Measurements from ENCODE around the gene SERINC5. TPM values are rescaled to one million over a fixed set of nuclear protein-coding genes. Genes with fewer than 3 reads are reported as not detected.

The SERINC5 gene
- total RNA-seq, 2 experiments from 2014 or later: 115 to 123 TPM

DNA sequence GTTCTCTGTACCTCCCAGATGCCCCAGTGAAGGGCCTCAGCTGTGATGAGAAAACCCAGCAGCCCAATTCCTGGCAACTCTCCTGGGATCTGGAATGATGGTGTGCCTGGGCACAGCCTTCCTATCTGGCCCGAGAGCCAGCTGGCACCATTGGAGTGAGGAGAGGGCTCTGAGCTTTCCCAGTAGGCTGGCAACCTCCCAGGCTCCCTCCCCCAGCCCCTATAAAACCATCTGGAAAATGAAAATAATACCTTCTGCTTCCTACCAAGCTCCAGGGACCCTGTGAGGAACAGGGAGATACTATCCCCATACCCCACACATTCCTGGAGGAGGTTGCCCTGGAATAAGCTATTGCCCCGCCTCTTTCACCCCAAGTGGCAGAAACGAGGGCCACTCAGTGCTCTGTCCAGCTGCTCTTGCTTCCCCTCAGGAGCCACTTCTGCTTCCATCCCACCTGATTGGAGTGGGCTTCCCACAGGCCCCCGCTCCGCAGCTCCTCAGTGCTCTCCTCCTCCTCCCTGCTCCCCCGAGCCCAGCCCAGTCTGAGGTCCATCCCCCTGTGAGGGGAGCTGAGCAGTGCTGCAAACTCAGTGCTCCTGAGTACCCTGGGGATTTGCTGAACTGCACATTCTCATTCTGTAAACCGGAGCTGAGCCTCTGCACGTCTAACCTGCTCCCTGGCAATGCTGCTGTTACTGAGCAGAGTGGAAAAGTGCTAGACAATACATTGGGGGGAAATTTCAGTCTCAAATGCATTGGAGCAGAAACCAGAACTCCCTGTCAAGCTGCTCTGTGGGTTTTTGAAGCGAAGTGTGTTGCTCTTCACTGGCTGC lies 146.0 kb downstream of the SERINC5 start:
- no peaks in the 10 kb centered on the region for H3K27me3 Mint-ChIP-seq
- TF ChIP-seq CTCF (IDR thresholded peaks at IDR 0.05): no peak
- H3K4me3 Mint-ChIP-seq: no peak overlapping the region
- ATAC-seq (ENCODE audit: poor library complexity) (no peak), DNase-seq (no peak)
- no peaks in the 10 kb centered on the region for H3K9me3 Mint-ChIP-seq
- Histone ChIP-seq H3K9me3 (ENCODE audit: control insufficient read depth in 1 of 2, insufficient read depth in 1 of 2, low read length in 2 of 2) (peaks cover 0 to 3% of the 10 kb centered on the region in 2 experiments), H3K4me3 (ENCODE audit: low read length) (no peak overlapping the region), H3K36me3 (ENCODE audit: insufficient read depth, low read length) (peaks cover 4% of the 10 kb centered on the region), H3K27ac (ENCODE audit: low read depth in 1 of 2, low read length in 2 of 2) (no peak overlapping the region), H3K4me1 (ENCODE audit: insufficient read depth, low read length) (peaks cover 9% of the 10 kb centered on the region), H3K27me3 (ENCODE audit: control insufficient read depth in 1 of 2, insufficient read depth in 2 of 2, low read length in 2 of 2) (no peaks in the 10 kb centered on the region)
- POLR2A ChIA-PET: interaction anchor here (1.0 to 1.3 kb wide), 3 partner anchors 9 to 16 kb away, joined by 3 to 5 read pairs (median 4); no protein-coding TSS in a partner anchor
- peaks cover 47% of the 10 kb centered on the region for H3K4me1 Mint-ChIP-seq (ENCODE audit: low read depth)
- H3K27ac Mint-ChIP-seq: no peak overlapping the region
- intact Hi-C loops (cut with DNase I, micrococcal nuclease): no loop called here
- CTCF ChIA-PET: interaction anchor here (1.2 kb wide), 1 partner anchor 8 kb away, joined by 5 read pairs; no protein-coding TSS in a partner anchor
- H3K36me3 Mint-ChIP-seq (ENCODE audit: low read depth): peaks cover 37% of the 10 kb centered on the region

DNA sequence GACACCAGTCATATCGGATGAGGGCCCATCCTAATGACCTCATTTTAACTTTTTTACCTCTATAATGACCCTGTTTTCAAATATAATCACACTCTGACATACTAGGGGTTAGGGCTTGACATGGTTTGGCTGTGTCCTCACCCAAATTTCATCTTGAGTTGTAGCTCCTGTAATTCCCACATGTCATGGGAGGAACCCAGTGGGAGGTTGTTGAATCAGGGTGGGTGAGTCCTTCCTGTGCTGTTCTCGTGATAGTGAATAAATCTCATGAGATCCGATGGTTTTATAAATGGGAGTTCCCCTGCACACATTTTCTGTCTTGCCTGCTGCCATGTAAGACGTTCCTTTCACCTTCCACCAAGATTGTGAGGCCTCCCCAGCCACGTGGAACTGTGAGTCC lies 148.9 kb downstream of the SERINC5 start:
- H3K9me3 ChIP-seq (ENCODE audit: control insufficient read depth in 1 of 2, insufficient read depth in 1 of 2, low read length in 2 of 2): no peaks in the 10 kb centered on the region
- DNase-seq (no peak), ATAC-seq (ENCODE audit: poor library complexity) (no peak)
- H3K27me3 Mint-ChIP-seq: no peaks in the 10 kb centered on the region
- CTCF ChIA-PET: no interaction called here
- H3K4me1 ChIP-seq (ENCODE audit: insufficient read depth, low read length): peaks cover 8% of the 10 kb centered on the region
- peaks cover 12% of the 10 kb centered on the region for H3K36me3 Mint-ChIP-seq (ENCODE audit: low read depth)
- no peak overlapping the region for H3K4me3 Mint-ChIP-seq
- no peaks in the 10 kb centered on the region for H3K27me3 ChIP-seq (ENCODE audit: control insufficient read depth in 1 of 2, insufficient read depth in 2 of 2, low read length in 2 of 2)
- H3K36me3 ChIP-seq (ENCODE audit: insufficient read depth, low read length): peaks cover 3% of the 10 kb centered on the region
- H3K9me3 Mint-ChIP-seq: no peaks in the 10 kb centered on the region
- peaks cover 60% of the 10 kb centered on the region for H3K4me1 Mint-ChIP-seq (ENCODE audit: low read depth)
- no peak overlapping the region for H3K4me3 ChIP-seq (ENCODE audit: low read length)
- no peak overlapping the region for H3K27ac ChIP-seq (ENCODE audit: low read depth in 1 of 2, low read length in 2 of 2)
- no peak for TF ChIP-seq CTCF (IDR thresholded peaks at IDR 0.05)
- POLR2A ChIA-PET: interaction anchor here (0.9 to 3.6 kb wide), 2 partner anchors 15 to 30 kb away, joined by 3 to 13 read pairs; no protein-coding TSS in a partner anchor
- intact Hi-C loops (cut with DNase I, micrococcal nuclease): no loop called here
- H3K27ac Mint-ChIP-seq: peak overlapping the region; percentile 53

- Mint-ChIP-seq H3K27me3 (no peaks in the 10 kb centered on the region), H3K9me3 (no peaks in the 10 kb centered on the region), H3K27ac (peak overlapping the region; percentile 53), H3K4me1 (ENCODE audit: low read depth) (peaks cover 63% of the 10 kb centered on the region), H3K4me3 (no peak overlapping the region), H3K36me3 (ENCODE audit: low read depth) (peaks cover 2% of the 10 kb centered on the region)
- H3K27ac ChIP-seq (ENCODE audit: low read depth in 1 of 2, low read length in 2 of 2): no peak overlapping the region
- H3K36me3 ChIP-seq (ENCODE audit: insufficient read depth, low read length): peaks cover 3% of the 10 kb centered on the region
- ChIA-PET POLR2A (interaction anchor here (0.6 to 3.6 kb wide), 6 partner anchors 10 to 867 kb away, joined by 3 to 13 read pairs (median 3); no protein-coding TSS in a partner anchor), CTCF (no interaction called here)
- H3K4me1 ChIP-seq (ENCODE audit: insufficient read depth, low read length): peaks cover 8% of the 10 kb centered on the region
- no peaks in the 10 kb centered on the region for H3K9me3 ChIP-seq (ENCODE audit: control insufficient read depth in 1 of 2, insufficient read depth in 1 of 2, low read length in 2 of 2)
- H3K4me3 ChIP-seq (ENCODE audit: low read length): no peak overlapping the region
- TF ChIP-seq CTCF (IDR thresholded peaks at IDR 0.05): no peak
- no peaks in the 10 kb centered on the region for H3K27me3 ChIP-seq (ENCODE audit: control insufficient read depth in 1 of 2, insufficient read depth in 2 of 2, low read length in 2 of 2)
- intact Hi-C loops (cut with DNase I, micrococcal nuclease): no loop called here
- peak; percentile 65 for ATAC-seq (ENCODE audit: poor library complexity)
- DNase-seq: peak in 1 of 14 experiments; percentile 40
Observed at GRCh38 chr5:80105698-80106439, 150.0 kb downstream of the SERINC5 start.

Measured in CD4-positive, alpha-beta T cell (primary cell).